ENCODE results near the gene HMG20A.

HMG20A gene

GRCh38 chr15:77420610-77421369, at the start of gene HMG20A:
Gene HMG20A (plus strand): TSS chr15:77420888. CDS start chr15:77458408, 37,520 bp downstream.
- peak; percentile 90 for DNase-seq (ENCODE audit: low spot score)

- DNase-seq (ENCODE audit: low spot score): no peak
These were observed 48.7 kb upstream of the HMG20A start for GRCh38 chr15:77371850-77372563.

DNA sequence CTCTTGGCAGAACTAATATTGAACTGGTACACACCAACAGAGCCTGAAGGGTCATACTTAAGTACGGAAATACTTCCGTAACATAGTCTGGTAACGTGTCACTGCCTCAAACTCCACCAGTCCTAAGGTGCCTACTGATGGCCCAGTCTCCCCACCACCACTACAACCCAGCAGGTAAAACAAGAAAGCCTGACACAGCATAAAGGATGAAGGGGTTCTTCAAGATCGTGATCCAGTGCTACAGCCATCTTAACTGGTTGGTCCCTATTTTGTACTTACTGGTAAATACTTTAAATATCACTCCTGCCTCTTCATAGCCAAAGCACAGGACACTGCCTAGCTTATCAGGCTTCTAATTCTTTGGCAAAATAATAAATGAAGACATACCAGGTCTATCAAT, 47.2 kb upstream of the HMG20A start:
- DNase-seq (ENCODE audit: low spot score): no peak

GRCh38 chr15:77375133-77375532, 45.6 kb upstream of the HMG20A start:
- no peak for DNase-seq (ENCODE audit: low spot score)

DNA sequence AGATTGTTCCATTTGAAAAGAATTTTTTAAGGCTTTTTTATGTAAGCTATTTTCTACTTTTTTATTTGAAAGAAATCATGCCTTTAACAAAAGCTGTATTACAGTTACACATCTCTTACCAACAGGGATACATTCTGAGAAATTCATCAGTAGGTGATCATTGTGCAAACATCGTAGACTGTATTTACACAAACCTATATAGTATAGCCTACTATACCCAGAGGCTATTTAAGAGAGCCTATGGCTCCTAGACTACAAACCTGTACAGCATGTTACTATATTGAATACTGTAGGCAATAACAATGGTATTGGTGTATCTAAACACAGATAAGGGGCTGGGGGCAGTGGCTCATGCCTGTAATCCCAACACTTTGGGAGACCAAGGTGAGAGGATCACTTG, 43.9 kb upstream of the HMG20A start:
- no peak for DNase-seq (ENCODE audit: low spot score)

- no peak for DNase-seq (ENCODE audit: low spot score)
These were observed 40.7 kb upstream of the HMG20A start for GRCh38 chr15:77380033-77380432.

DNA sequence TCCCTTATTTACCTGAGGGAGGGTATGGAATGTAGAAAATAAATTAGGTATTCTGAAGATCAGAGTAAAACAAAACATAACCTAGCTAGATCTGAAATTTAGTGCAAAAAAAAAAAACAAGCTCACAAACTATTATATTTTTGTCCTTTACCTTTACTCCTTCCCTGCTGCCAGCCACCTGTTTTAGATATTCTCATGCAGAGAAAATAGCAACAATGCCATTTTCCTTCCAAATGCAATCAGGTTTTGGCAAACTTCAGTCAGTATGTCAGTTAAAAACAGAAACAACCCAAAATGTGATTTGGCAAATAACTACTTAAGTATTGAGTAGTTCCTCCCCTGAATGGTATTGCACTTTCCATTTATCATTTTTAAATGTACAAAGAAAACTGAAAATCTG, 36.6 kb upstream of the HMG20A start:
- no peak for DNase-seq (ENCODE audit: low spot score)

DNA sequence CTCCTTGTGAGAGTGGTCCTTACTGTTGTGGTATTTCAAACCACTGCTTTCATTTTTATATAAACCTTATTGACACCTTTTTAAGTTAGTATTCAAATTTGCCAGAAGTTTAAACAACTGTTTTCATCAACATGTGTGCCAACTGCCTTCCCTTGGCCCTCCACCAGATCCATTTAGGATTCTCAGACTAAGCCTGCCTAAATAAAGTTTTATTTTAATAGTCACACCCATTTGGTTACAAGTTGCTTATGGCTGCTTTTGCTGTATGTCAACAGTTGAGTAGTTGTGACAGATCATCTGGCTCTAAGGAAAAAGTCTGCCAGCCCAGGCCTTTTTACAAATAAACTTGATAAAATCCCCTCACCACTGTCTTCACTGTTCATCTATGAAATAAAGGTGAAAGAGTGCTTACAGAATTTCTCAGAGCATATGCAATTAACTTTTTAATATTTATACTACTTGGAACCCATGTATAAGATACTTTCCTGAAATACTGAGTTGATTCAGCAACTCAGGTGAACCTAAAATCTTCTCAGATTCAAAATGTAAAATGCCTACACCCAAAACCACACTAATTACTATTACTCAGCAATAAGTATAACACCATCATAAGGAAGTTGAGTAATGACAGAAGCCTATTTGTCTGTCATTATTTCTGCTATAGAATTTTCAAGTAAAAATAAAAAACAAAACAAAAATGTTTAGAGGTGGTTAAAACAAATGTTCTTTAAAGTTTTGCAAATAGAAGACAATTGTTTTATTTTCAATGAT, 35.9 kb upstream of the HMG20A start:
- no peak for DNase-seq (ENCODE audit: low spot score)

DNA sequence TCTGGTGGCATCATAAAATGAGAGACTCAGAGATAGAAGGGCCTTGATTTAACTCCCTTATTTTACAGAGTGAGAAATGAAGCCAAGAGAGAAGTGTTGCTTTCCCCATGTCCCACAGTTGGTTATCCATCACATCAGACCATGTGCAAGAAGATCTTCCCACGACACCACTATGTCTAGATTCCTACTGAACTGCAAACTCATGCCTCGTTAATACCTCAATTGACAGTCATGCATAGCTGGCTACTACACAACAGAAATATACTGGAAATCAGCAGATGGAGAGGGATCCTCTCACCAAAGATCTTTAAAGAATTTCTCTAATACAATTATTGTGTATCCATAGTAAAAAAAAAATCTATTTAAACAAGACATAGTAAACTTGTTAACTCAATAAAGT, 34.1 kb upstream of the HMG20A start:
- no peak for DNase-seq (ENCODE audit: low spot score)

- DNase-seq (ENCODE audit: low spot score): no peak
These were observed 33.2 kb upstream of the HMG20A start for GRCh38 chr15:77387365-77388105.

- no peak for DNase-seq (ENCODE audit: low spot score)
These were observed 29.2 kb upstream of the HMG20A start for GRCh38 chr15:77391372-77391951.

DNA sequence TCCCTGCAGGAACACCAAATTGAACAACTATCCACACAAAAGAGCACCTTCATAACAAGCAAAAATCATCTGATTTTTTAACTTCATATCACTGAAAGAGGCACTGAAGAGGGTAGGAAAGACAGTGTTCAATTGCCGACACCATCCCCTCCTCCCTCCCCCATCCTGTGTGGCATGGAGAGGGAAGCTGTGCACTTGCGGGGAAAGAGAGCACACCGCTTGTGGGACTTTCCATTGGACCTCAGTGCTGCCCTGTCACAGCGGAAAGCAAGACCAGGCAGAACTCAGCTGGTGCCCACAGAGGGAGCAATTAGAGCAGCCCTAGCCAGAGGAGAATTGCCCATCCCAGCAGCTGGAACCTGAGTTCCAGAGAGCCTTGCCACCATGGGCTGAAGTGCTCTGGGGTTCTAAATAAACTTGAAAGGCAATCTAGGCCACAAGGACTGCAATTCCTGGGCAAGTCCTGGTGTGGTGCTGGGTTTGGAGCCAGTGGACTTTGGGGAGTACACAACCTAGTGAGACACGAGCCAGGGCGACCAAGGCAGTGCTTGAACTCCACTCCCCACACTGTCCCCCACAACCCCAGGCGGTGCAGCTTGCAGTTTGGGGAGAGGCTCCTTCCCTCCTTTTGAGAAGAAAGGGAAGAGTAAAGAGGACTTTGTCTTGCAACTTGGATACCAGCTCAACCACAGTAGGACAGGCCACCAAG, 27.8 kb upstream of the HMG20A start:
- DNase-seq (ENCODE audit: low spot score): no peak

GRCh38 chr15:77393471-77393840, 27.2 kb upstream of the HMG20A start:
- DNase-seq (ENCODE audit: low spot score): no peak

- no peak for DNase-seq (ENCODE audit: low spot score)
These were observed 25.5 kb upstream of the HMG20A start for GRCh38 chr15:77395013-77395774.

DNA sequence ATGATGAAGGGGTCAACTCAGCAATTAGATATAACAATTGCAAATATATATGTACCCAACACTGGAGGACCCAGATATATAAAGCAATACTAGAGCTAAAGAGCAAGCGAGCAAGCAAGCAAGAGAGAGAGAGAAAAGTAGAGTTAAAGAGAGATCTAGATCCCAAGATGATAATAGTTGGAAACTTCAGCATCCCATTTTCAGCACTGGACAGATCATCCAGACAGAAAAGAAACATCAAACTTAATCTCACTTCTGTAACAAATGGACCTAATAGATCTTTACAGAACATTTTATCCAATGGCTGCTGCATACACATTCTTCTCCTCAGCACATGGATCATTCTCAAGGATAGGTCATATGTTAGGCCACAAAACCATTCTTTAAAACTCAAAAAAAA, 24.0 kb upstream of the HMG20A start:
- DNase-seq (ENCODE audit: low spot score): no peak

GRCh38 chr15:77398927-77399326, 21.8 kb upstream of the HMG20A start:
- no peak for DNase-seq (ENCODE audit: low spot score)

DNA sequence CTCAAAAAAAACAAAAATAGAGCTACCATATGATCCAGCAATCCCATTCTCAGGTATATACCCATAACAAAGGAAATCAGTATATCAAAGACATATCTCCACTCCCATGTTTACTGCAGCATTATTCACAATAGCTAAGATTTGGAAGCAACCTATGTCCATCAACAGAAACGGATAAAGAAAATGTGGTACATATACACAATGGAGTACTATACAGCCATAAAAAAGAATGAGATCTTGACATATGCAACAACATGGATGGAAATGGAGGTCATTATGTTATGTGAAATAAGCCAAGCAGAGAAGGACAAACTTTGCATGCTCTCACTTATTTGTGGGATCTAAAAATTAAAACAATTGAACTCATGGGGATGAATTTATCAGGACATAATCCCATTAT, 20.4 kb upstream of the HMG20A start:
- no peak for DNase-seq (ENCODE audit: low spot score)

DNA sequence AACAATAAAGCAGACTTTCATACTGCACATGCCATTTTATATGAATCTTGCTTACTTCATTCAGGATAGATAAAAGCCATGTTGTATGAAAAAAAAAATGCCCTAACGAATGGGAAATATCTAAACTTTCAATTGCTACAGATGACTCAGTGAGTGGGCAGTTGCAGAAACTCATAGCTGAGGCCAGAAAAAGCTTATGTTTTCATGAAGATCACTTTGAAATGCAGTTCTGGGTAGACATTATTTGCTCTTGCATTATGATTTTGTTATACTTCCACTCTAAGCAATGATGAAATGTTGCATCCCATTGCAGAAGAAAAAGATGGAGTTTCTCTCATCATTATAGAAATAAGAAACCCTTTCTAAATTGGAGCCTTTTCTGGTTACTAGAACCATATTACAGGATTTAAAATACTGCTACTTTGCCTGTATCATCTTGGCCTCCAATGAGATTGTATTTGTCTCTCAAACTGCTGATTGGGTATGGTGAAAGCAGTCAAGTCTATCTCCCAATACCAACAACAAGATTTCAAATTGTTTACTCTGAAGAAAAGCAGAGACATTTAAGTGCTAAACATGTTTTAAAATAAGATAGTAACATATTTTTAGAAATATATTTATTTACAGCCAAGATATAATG, 17.8 kb upstream of the HMG20A start:
- no peak for DNase-seq (ENCODE audit: low spot score)

DNA sequence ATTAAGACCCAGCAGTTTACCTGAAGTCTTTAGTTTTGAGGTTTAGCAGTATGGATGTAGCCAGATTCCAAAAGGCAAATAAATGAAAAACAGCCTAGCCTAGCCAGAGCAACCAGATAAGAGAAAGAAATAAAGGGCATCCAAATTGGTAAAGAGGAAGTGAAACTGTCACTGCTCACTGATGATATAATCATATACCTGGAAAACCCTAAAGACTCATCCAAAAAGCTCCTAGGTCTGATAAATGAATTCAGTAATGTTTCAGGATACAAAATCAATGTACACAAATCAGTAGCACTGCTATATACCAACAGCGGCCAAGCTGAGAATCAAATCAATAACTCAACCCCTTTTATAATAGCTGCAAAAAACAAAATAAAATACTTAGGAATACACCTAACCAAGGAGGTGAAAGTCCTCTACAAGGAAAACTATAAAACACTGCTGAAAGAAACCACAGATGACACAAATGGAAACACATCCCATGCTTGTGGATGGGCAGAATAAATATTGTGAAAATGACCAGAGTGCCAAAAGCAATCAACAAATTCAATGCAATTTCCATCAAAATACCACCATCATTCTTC, 14.4 kb upstream of the HMG20A start:
- DNase-seq (ENCODE audit: low spot score): peak; percentile 54

GRCh38 chr15:77406846-77407245, 13.8 kb upstream of the HMG20A start:
- no peak for DNase-seq (ENCODE audit: low spot score)
